Left lung (tissue), 10 donors: Measurements from ENCODE around the gene RTCA. TPM values are rescaled to one million over a fixed set of nuclear protein-coding genes. Genes with fewer than 3 reads are reported as not detected.

Experiments used
- ATAC-seq: fragments of 200-7000 bp; cut with Tn5 transposase; one replicate; pipeline ENCODE4 v1.9.1; 2020; ENCODE audit warnings: moderate library complexity
- DNase-seq, 4 donors: peaks; one replicate each; pipeline ENCODE4 v3.0.0-alpha.2; 2013 to 2020
- H3K27ac ChIP-seq, 2 donors: fragments of 200-600 bp; sonication (generic) in 1 of 2; one replicate each; pipeline versions ENCODE4 v1.5.0 to v1.8.0; 2020 to 2021
- H3K27me3 ChIP-seq, 2 donors: fragments of 200-600 bp; sonication (generic) in 1 of 2; one replicate each; pipeline versions ENCODE4 v1.5.0 to v1.8.0; 2020 to 2021
- H3K36me3 ChIP-seq, 2 donors: fragments of 200-600 bp; sonication (generic) in 1 of 2; one replicate each; pipeline versions ENCODE4 v1.5.0 to v1.8.0; 2020 to 2021
- H3K4me1 ChIP-seq, 2 donors: fragments of 200-600 bp; one replicate each; pipeline ENCODE4 v1.8.0; 2021
- H3K4me3 ChIP-seq, 2 donors: fragments of 200-600 bp; sonication (generic) in 1 of 2; one replicate each; pipeline versions ENCODE4 v1.5.0 to v1.8.0; 2020 to 2021; ENCODE audit warnings: mild to moderate bottlenecking in 1 of 2
- H3K9me3 ChIP-seq, 2 donors: fragments of 200-600 bp; sonication (generic) in 1 of 2; one replicate each; pipeline versions ENCODE4 v1.5.0 to v1.8.0; 2020 to 2021
- intact Hi-C, 2 donors: fragments of 100-400 bp; cut with DNase I; formaldehyde crosslinking; loops; one replicate each; pipeline versions ENCODE4 v1.11.2 to v1.14.2; 2022
- microRNA-seq, 2 donors: library from miRNA; unstranded; fragments of <30 nt; microRNA quantifications; one replicate each; pipeline ENCODE4, GENCODE V29; 2019
- polyA plus RNA-seq, 6 donors: library from polyadenylated mRNA; unstranded; fragments of 120-200 nt; gene quantifications; one replicate each; pipeline ENCODE4 v1.2.1, GENCODE V29; 2013; ENCODE audit not compliant: insufficient read length in 6 of 6
- total RNA-seq, 2 donors: library from RNA; stranded (reverse); fragmentation: NEBNext Ultra II Directional; extraction: Animal tissue kit (Norgen Biotek cat#: 25700); gene quantifications; one replicate each; pipeline ENCODE4 v1.2.1, GENCODE V29; 2021
- TF ChIP-seq, protein P1 (sequence below), 2 donors: fragments of 200-600 bp; sonication (generic) in 1 of 2; IDR thresholded peaks; one replicate each; pipeline versions ENCODE4 v1.5.0 to v1.8.0; 2021; ENCODE audit warnings: antibody characterized with exemption in 2 of 2
- donor health status: DM: no; HTN: yes; CAD: no.
- donor health status: DM: no; HTN: no; CAD: no.

Gene RTCA
- total and polyA plus RNA-seq, 8 donors: 26.7 to 38.7 (median 31.3) TPM

DNA sequence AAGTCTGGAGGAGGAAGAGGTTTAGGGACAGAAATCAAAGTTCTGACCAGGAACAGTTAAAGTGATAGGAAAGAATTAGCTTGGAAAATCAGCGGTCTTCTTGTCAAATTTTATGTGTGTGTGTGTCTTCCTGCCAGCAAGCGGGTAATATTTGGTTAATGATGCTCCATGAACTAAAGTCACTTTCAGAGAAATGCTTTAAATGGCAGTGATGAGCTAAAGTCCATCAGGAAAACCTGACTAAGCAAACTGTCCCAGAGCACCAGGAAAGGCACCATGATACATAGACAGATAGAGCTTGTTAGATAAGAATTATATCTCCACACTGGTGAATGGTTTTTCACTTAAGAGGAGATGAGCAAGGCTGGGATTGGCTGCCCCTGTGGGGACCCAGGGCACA, 76.3 kb downstream of the RTCA start:
- TF ChIP-seq, protein P1, sequence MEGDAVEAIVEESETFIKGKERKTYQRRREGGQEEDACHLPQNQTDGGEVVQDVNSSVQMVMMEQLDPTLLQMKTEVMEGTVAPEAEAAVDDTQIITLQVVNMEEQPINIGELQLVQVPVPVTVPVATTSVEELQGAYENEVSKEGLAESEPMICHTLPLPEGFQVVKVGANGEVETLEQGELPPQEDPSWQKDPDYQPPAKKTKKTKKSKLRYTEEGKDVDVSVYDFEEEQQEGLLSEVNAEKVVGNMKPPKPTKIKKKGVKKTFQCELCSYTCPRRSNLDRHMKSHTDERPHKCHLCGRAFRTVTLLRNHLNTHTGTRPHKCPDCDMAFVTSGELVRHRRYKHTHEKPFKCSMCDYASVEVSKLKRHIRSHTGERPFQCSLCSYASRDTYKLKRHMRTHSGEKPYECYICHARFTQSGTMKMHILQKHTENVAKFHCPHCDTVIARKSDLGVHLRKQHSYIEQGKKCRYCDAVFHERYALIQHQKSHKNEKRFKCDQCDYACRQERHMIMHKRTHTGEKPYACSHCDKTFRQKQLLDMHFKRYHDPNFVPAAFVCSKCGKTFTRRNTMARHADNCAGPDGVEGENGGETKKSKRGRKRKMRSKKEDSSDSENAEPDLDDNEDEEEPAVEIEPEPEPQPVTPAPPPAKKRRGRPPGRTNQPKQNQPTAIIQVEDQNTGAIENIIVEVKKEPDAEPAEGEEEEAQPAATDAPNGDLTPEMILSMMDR (IDR thresholded peaks at IDR 0.05): no peak
- intact Hi-C loops: no loop called here
- Histone ChIP-seq H3K27ac (no peak overlapping the region), H3K4me1 (no peaks in the 10 kb centered on the region), H3K27me3 (no peaks in the 10 kb centered on the region), H3K9me3 (no peaks in the 10 kb centered on the region), H3K4me3 (no peak overlapping the region), H3K36me3 (no peaks in the 10 kb centered on the region)
- ATAC-seq (no peak), DNase-seq (no peak)

Small RNA genes lying within 50 kb of the gene (microRNA-seq; reads per million reads assigned to microRNA genes)
- 0 reads per million in 2 donors for gene MIR553

Other genes with a start within 250 kb of the RTCA start
- 1 to 10 TPM; 3.1 to 3.7 TPM for gene SASS6, start 133.3 kb upstream of the RTCA start, total RNA-seq
- 1 to 10 TPM; 7.8 to 9.9 (median 8.6) TPM for gene SASS6, start 133.3 kb upstream of the RTCA start, polyA plus RNA-seq
- gene TRMT13, start 133.1 kb upstream of the RTCA start, total RNA-seq: 10 to 100 TPM in 1 of 2 donors, 1 to 10 TPM in 1; 8.9 to 13.9 TPM
- gene TRMT13, start 133.1 kb upstream of the RTCA start, polyA plus RNA-seq: 10 to 100 TPM; 37.9 to 53.6 (median 50.1) TPM
- 1 to 10 TPM in 1 of 2 donors, under 1 TPM in 1; 0.35 to 1.2 TPM for gene LRRC39, start 88.0 kb upstream of the RTCA start, total RNA-seq
- gene LRRC39, start 88.0 kb upstream of the RTCA start, polyA plus RNA-seq: 1 to 10 TPM; 2.7 to 4.2 (median 3.5) TPM
- 10 to 100 TPM; 15.9 to 22.6 TPM for gene DBT, start 16.4 kb upstream of the RTCA start, total RNA-seq
- 10 to 100 TPM; 17.1 to 23.0 (median 19.8) TPM for gene DBT, start 16.4 kb upstream of the RTCA start, polyA plus RNA-seq
- 10 to 100 TPM in 1 of 2 donors, 1 to 10 TPM in 1; 8.9 to 13.9 TPM for gene CDC14A, start 86.3 kb downstream of the RTCA start, total RNA-seq
- 10 to 100 TPM; 13.5 to 16.4 (median 14.7) TPM for gene CDC14A, start 86.3 kb downstream of the RTCA start, polyA plus RNA-seq